SKM-1 treated with dmso at 0.1 percent for 144 hours (cell line): ENCODE data around the gene ARL5B.
A peak's percentile ranks its signal among the peaks of the same experiment; 100 is the strongest.

Experiments used
- DNase-seq: peaks from one replicate; lab custom pipeline; 2025; ENCODE audit not compliant: unreplicated experiment; lab: John Stamatoyannopoulos, UW

The ARL5B gene

GRCh38 chr10:18658271-18659124, 733 bp upstream of the ARL5B start:
- no peak for DNase-seq

GRCh38 chr10:18659819-18660535, 746 bp downstream of the ARL5B start:
- DNase-seq = peak; percentile 2

- no peak for DNase-seq
These were observed 1.7 kb downstream of the ARL5B start for GRCh38 chr10:18660816-18661431.

- DNase-seq = no peak
These were observed 5.7 kb downstream of the ARL5B start for GRCh38 chr10:18664841-18665478.

- DNase-seq = no peak
These were observed 6.8 kb downstream of the ARL5B start for GRCh38 chr10:18665815-18666558.

- no peak for DNase-seq
These were observed 7.6 kb downstream of the ARL5B start for GRCh38 chr10:18666810-18667209.

GRCh38 chr10:18668026-18668425, 8.8 kb downstream of the ARL5B start:
- no peak for DNase-seq

- DNase-seq = no peak
These were observed 16.0 kb downstream of the ARL5B start for GRCh38 chr10:18675086-18675801.

- no peak for DNase-seq
These were observed 21.5 kb downstream of the ARL5B start for GRCh38 chr10:18680754-18681153.

GRCh38 chr10:18681366-18681765, 22.1 kb downstream of the ARL5B start:
- DNase-seq = no peak

GRCh38 chr10:18681971-18682411, 22.8 kb downstream of the ARL5B start:
- DNase-seq = no peak

GRCh38 chr10:18683427-18683826, 24.2 kb downstream of the ARL5B start:
- no peak for DNase-seq

GRCh38 chr10:18684416-18684815, 25.2 kb downstream of the ARL5B start:
- DNase-seq = no peak

- no peak for DNase-seq
These were observed 25.7 kb downstream of the ARL5B start for GRCh38 chr10:18684953-18685352.

GRCh38 chr10:18685555-18685954, 26.3 kb downstream of the ARL5B start:
- no peak for DNase-seq

- no peak for DNase-seq
These were observed 28.0 kb downstream of the ARL5B start for GRCh38 chr10:18687195-18687594.

- no peak for DNase-seq
These were observed 28.5 kb downstream of the ARL5B start for GRCh38 chr10:18687706-18688105.

- DNase-seq = no peak
These were observed 30.3 kb downstream of the ARL5B start for GRCh38 chr10:18689498-18689897.

GRCh38 chr10:18690541-18690940, 31.3 kb downstream of the ARL5B start:
- no peak for DNase-seq
